ENCODE data around the gene PHC2. TPM values are rescaled to one million over a fixed set of nuclear protein-coding genes. Genes with fewer than 3 reads are reported as not detected.

The PHC2 gene
- total and polyA plus RNA-seq, 2 experiments from 2014 or later, result 77.5 to 121 TPM

- Histone ChIP-seq H3K79me2 (peaks cover 70% of the 10 kb centered on the region), H3K4me2 (no peak overlapping the region)
Observed at GRCh38 chr1:33332357-33332789, 98.5 kb downstream of the PHC2 start.

GRCh38 chr1:33331444-33332356, 99.2 kb downstream of the PHC2 start:
- TF ChIP-seq EZH2phosphoT487 (IDR thresholded peaks at IDR 0.05; ENCODE audit: low read depth, severe bottlenecking, unreplicated experiment) (no peak), CTCF (IDR thresholded peaks at IDR 0.05; ENCODE audit: poor library complexity) (no peak), EZH2 (IDR thresholded peaks at IDR 0.05; ENCODE audit: borderline replicate concordance) (no peak)
- Histone ChIP-seq H3K9me3 (ENCODE audit: low read depth) (no peaks in the 10 kb centered on the region), H3K79me2 (peaks cover 63% of the 10 kb centered on the region), H4K20me1 (ENCODE audit: insufficient read depth, poor library complexity, severe bottlenecking) (peaks cover 53% of the 10 kb centered on the region), H3K4me3 (no peak overlapping the region), H3K36me3 (replicated peaks; ENCODE audit: insufficient read depth, low read depth) (no peaks in the 10 kb centered on the region), H3K9me2 (replicated peaks; ENCODE audit: insufficient read depth) (no peaks in the 10 kb centered on the region), H3K4me2 (no peak overlapping the region), H3K27ac (no peak overlapping the region), H2AFZ (no peak overlapping the region), H3K27me3 (no peaks in the 10 kb centered on the region), H3K4me1 (ENCODE audit: insufficient read depth) (peaks cover 17% of the 10 kb centered on the region)
- 90% methylated on average over 10 of the region's 10 CpGs for WGBS (ENCODE audit: low lambda C conversion rate, missing lambda C conversion rate)
- no peak for DNase-seq (ENCODE audit: low spot score)

More at GRCh38 chr1:33332357-33332789, 98.5 kb downstream of the PHC2 start:
- Histone ChIP-seq H3K4me1 (ENCODE audit: insufficient read depth) (peaks cover 21% of the 10 kb centered on the region), H2AFZ (no peak overlapping the region), H3K36me3 (replicated peaks; ENCODE audit: insufficient read depth, low read depth) (no peaks in the 10 kb centered on the region), H3K9me2 (replicated peaks; ENCODE audit: insufficient read depth) (no peaks in the 10 kb centered on the region), H3K9me3 (ENCODE audit: low read depth) (no peaks in the 10 kb centered on the region), H3K27me3 (no peaks in the 10 kb centered on the region), H3K4me3 (no peak overlapping the region), H3K27ac (peak overlapping the region; percentile 12), H4K20me1 (ENCODE audit: insufficient read depth, poor library complexity, severe bottlenecking) (peaks cover 59% of the 10 kb centered on the region)
- no peak for DNase-seq (ENCODE audit: low spot score)
- WGBS (ENCODE audit: low lambda C conversion rate, missing lambda C conversion rate), result 88% methylated on average over 10 of the region's 10 CpGs
- TF ChIP-seq CTCF (IDR thresholded peaks at IDR 0.05; ENCODE audit: poor library complexity) (no peak), EZH2phosphoT487 (IDR thresholded peaks at IDR 0.05; ENCODE audit: low read depth, severe bottlenecking, unreplicated experiment) (no peak), EZH2 (IDR thresholded peaks at IDR 0.05; ENCODE audit: borderline replicate concordance) (no peak)

- peaks cover 49% of the 10 kb centered on the region for H4K20me1 ChIP-seq (ENCODE audit: insufficient read depth, poor library complexity, severe bottlenecking)
- H3K9me2 ChIP-seq (replicated peaks; ENCODE audit: insufficient read depth), result no peaks in the 10 kb centered on the region
- H2AFZ ChIP-seq, result no peak overlapping the region
- WGBS (ENCODE audit: low lambda C conversion rate, missing lambda C conversion rate), result 96% methylated on average over 7 of the region's 7 CpGs
- H3K4me1 ChIP-seq (ENCODE audit: insufficient read depth), result peaks cover 14% of the 10 kb centered on the region
- no peak overlapping the region for H3K4me3 ChIP-seq
- peaks cover 6% of the 10 kb centered on the region for H3K36me3 ChIP-seq (replicated peaks; ENCODE audit: insufficient read depth, low read depth)
- H3K79me2 ChIP-seq, result peaks cover 57% of the 10 kb centered on the region
- no peak for TF ChIP-seq CTCF (IDR thresholded peaks at IDR 0.05; ENCODE audit: poor library complexity)
- TF ChIP-seq EZH2phosphoT487 (IDR thresholded peaks at IDR 0.05; ENCODE audit: low read depth, severe bottlenecking, unreplicated experiment), result no peak
- TF ChIP-seq EZH2 (IDR thresholded peaks at IDR 0.05; ENCODE audit: borderline replicate concordance), result no peak
- DNase-seq (ENCODE audit: low spot score), result no peak
- H3K9me3 ChIP-seq (ENCODE audit: low read depth), result no peaks in the 10 kb centered on the region
- H3K4me2 ChIP-seq, result no peak overlapping the region
- H3K27me3 ChIP-seq, result no peaks in the 10 kb centered on the region
- no peak overlapping the region for H3K27ac ChIP-seq
Observed at GRCh38 chr1:33330906-33331305, 100.0 kb downstream of the PHC2 start.
